NCI-H2227 treated with DMSO at 0.1 percent for 48 hours (cell line): ENCODE measurements around the gene HRCT1.
"Not testable (repeated sequence)": the region's sequence is repeated elsewhere in the genome, so short reads cannot be mapped to it uniquely, and the experiment has no call there.

Experiments used
- DNase-seq: peaks from one replicate; lab custom pipeline; 2025; lab: John Stamatoyannopoulos, UW

The HRCT1 gene

DNA sequence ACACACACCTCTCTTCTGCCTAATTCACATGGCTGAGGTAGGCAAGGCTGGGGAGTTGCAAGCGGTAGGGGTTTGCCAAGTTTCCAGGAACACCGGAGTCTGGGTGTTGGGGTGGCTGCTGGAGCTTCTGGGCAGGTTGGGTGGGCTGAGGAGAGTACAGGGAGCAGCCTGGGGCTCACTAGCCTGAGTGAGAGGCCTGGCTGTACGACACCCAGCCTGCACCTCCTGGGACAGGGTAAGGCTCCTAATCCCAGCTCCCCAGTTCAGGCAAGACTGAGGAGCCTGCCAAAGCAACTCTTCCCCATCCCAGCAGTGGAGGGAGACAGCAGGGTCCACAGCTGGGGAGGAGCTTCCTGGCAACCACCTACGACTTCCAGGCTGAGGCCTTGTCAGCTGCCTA lies 11.3 kb downstream of the HRCT1 start:
- no peak for DNase-seq

DNA sequence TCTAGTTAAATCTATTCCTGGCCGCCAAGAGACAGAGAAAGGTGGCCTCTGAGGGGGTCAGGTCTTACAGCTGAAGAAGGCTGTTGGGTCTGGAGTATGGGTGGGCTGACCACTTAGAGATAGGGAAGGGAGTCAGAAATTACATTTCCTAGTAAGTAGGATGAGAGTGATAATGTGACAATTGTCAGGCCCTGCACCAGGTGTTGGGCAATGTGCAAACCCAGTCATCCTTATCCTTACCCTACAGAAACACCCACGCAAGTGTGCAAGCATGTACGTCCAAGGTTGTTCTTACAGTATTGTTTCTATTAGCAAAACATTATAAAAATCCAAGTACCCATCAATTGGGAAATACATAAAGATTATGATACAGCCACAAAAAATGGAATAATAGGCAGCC lies 12.8 kb downstream of the HRCT1 start:
- no peak for DNase-seq

GRCh38 chr9:35919212-35920008 lies 13.4 kb downstream of the HRCT1 start:
- no peak for DNase-seq

GRCh38 chr9:35920051-35920620 lies 14.1 kb downstream of the HRCT1 start:
- no peak for DNase-seq

DNA sequence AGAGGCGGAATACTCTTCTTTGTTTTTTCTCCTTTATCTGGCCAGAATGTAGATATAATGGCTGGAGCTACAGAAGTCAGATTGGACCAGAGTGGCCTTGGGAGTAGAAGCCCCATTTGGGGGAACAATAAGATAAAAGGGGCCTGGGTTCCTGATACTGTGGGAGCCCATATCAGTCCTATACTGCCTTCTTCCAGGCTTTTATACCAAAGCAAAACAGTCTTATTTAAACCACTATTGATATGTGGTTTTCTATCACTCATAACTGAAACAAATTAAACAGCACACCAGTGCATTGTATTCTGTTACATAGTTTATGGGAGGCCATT lies 17.6 kb downstream of the HRCT1 start:
- no peak for DNase-seq

GRCh38 chr9:35923927-35924763 lies 18.1 kb downstream of the HRCT1 start:
- peak; percentile 6 for DNase-seq

GRCh38 chr9:35928591-35929452 lies 22.8 kb downstream of the HRCT1 start:
- no peak for DNase-seq

DNA sequence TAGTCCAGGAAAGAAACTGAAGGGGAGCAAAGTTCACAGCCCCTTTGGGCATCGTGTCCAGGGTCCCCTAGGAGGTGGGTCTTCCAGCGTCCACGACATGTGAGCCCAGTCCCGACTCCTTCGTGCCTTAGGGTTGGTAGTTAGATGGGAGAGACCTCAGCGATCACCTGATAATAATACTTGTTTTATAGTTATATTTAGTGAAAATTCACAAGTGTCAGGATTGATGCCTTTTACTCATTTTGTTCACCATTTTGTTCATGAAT lies 23.4 kb downstream of the HRCT1 start:
- DNase-seq = no peak

GRCh38 chr9:35930521-35930920 lies 24.5 kb downstream of the HRCT1 start:
- DNase-seq = no peak

DNA sequence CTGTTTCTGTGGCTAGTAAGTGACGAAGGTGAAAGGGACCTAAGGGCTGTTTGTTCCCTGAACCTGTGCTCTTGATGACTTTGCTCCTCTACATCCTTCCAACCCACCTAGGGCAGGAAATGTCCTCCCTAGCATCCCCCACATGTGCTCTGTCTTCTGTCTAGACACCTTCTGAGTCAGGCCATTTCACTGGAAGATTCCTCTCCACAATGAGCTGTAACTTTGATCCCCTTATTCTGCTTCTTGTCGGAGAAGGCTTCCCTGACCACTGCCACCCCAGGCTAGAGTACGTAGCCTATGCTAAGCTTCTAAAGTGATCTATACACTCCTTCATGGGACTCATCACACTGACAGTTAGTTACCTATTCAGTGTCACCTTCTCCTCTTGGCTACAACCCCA lies 25.0 kb downstream of the HRCT1 start:
- DNase-seq = no peak

DNA sequence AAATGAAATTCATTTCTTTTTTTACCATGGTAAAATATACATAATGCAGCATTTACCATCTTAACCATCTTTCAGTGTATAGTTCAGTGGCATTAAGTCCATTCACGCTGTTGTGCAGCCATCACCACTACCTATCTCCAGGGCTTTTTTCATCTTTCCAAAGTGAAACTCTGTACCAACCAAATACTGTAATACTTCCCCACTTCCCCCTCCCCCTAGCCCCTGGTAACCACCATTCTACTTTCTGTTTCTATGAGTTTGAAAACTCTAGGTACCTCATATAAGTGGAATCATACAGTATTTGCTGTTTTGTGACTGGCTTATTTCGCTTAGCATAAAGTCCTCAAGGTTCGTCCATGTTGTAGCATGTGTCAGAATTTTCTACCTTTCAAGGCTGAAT lies 26.7 kb downstream of the HRCT1 start:
- DNase-seq = no peak

DNA sequence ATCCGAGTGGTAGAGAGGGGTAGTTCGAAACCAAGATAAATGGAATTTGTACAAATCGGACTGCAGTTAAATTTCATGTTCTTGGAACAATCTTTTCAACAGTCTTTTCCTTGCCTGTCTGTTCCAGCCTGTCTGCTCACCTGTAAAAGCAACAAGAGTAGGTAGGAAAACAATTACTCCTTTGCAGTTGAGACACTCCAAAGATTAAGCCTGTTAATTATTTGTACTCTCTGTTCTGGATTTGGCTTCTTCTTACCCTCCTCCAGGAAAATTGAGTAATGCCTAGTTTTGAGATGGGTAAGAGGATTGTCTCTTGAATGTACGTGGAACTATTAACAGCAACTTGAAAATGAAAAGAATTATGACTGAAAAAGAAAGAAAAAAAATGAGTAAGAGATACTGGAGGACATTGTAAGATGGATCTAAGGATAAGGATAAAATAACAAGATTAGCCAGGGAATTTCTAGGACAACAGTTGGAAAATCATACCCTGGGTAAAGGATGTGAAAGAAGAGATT lies 27.6 kb downstream of the HRCT1 start:
- DNase-seq = no peak

GRCh38 chr9:35934069-35934468 lies 28.1 kb downstream of the HRCT1 start:
- not testable (repeated sequence) for DNase-seq

DNA sequence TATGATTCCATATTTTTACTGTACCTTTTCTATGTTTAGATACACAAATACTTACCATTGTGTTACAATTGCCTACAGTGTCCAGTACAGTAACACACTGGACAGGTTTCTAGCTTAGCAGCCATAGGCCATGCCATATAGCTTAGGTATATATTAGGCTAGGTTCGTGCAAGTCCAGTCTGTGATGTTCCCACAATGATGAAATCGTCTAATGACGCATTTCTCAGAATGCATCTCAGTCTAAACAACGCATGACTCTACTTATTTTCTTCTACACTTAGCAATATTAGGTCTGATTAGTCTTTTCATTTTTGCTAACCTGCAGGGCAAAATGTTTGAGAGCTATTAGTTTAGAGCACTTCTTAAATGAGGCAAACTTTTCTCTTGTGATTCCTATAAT lies 29.3 kb downstream of the HRCT1 start:
- DNase-seq = no peak

DNA sequence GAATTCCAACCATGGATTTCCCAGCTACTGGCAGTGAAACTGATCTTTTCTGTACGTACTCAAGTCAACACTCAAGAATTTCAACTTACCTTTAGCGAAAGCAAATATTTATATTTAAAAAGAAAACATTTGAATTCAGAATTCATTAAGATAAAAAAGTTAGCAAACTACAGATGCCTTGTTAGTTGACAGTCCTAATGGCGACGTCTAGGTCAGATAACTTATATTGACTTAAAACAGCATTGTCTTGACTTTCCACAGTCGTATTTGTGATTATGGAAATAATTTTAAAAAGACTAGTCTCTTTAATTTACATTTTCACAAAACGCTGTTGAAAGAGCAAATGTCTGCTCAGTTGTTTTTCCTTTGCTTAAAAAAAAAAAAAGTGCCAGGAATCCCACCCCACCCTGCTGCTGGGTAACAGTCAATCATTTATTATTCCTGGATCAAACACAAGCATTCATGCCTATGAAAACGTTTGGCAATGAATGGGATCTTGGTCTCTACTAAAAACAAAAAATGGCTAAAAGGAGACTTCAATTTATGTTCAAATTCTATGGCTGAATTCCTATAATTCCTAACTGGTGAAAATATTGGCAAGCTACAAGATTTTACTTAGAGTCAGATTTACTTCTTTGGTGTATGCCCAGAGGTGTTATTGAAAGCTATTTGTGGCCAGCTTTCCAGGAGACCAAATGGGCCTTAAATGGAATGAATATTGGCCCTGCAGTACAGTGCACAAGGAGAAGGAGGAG lies 29.9 kb downstream of the HRCT1 start:
- no peak for DNase-seq

GRCh38 chr9:35937227-35937626 lies 31.2 kb downstream of the HRCT1 start:
- DNase-seq = no peak

DNA sequence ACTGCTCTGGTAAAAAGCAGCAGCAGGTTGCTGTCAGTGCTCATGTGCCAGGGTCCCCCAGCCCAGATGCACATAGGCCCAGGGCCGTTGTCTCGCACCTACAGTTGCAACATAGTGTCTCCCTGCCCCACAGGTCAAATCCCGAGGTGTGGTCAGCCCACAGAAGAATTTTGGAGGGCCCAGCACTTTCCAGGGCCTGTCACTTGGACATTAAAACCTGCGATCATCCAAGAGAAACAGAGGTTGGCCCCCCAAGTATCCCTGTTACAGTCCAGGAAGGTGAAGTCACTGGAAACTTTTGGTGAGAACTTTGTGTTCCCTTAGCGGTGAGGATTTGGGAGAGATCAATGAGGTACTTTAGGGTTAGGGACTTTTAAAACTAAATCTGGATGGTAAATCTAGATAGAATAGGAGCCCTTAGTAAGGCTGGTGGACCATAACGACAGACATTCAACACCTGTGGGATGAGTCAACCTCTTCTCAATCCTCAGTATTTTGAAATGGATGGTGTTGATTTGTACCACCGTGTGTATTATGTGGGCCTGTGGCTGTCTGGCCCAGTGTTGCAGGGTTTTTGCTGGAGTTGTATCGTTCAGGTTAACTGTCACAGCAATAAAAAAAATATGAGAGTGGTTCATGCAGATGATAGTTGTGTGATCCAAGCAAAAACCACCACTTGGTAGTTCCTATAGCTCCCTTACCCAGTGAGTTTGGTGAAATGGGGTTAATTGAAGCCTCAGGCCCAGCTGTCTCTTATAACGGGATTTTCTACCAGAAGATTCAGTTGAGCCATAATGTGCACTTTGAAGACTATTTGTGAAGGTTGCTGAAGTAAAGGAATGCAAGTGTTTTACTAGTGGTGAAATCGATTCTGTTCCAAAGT lies 32.7 kb downstream of the HRCT1 start:
- no peak for DNase-seq

- no peak for DNase-seq
Observed at GRCh38 chr9:35939679-35940250, 33.8 kb downstream of the HRCT1 start.

- DNase-seq = no peak
Observed at GRCh38 chr9:35940458-35941407, 34.7 kb downstream of the HRCT1 start.
